GM19238 (cell line): Measurements from ENCODE around the gene PRKN.

Experiments used
- DNase-seq: peaks from one replicate; pipeline ENCODE4 v3.0.0; 2011; ENCODE audit warnings: low spot score; ENCODE audit not compliant: insufficient read length

PRKN gene

DNA sequence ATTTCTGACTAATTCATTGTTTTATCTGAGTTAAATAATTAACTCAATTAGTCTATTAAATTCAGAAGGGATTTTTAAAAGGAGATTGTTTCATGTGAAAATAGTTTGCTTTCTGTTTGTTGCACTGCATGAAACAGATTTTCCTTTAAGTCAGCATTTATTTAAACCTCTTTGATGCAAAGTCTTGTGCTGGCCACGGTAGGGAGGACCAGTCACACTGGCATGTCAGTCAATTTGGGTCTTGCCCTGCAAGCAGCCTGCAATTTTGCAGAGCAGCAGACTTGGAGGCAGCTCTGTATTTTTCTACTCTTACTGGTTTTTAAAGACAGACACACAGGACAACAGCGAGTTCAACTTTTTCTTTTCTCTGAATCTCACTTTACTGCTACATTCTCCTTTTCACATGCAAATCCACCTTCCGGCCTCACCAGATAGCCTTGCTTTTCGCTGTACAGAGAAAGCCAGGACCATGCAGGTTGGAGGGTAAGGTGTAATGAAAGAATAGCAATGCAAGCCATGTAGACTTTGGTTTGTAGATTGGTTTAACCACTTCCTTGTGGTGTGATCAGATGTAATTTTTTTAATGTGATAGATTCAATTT, 763.8 kb downstream of the PRKN start:
- DNase-seq: no peak

DNA sequence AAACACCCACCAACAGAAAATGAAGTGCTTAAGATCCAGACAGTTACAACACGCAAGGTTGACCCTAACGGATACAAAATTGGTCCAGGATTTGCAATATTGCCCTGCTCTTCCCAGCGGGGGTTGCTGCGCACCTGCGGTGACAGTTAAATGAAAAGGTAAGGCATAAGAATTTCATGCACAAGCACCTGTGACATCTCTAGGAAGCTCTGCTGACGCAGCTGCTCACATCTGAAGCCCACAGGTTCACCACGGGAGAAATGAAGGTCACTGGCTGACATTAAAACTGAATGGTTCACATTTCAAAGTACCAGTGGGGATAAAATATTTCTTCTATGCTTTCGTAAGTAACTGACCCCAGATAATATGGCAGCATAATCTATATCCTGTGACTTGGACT, 764.4 kb downstream of the PRKN start:
- no peak for DNase-seq

DNA sequence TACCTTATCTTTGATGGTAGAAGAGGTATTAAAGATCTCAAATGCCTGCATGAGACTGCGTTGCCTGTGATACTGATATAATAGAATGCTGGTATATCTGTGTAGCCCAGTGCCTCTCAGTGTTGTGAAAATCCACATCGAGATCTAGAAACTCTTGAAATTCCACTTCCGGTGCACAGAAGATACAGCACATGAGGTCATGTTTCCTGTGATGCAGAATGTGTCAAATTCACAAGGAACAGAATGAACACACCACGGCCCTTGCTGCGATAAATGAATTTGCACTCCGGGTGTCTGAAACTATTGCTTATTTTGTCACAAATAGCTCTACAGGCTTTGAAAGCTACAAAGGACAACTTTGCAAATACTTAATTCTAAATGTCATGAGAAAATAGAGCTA, 765.8 kb downstream of the PRKN start:
- DNase-seq: no peak

DNA sequence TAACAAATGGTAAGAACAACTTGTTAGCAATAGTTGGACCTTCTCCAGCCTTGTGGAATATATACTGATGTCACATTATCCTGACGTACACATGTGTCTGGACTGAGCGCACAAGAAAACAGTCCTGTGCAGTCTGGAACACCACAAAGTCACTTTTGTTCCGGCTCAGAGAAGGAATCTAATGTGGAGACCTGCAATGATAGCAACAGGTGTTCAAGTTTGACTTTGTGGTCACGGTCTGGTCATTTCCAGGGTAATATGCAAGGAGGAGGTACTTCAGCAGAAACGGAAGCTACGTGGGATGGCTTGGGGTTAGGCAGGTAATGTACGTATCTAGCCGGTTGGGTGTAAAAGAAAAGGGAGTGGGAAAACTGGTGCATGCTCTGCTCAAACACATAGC, 766.5 kb downstream of the PRKN start:
- DNase-seq: no peak

DNA sequence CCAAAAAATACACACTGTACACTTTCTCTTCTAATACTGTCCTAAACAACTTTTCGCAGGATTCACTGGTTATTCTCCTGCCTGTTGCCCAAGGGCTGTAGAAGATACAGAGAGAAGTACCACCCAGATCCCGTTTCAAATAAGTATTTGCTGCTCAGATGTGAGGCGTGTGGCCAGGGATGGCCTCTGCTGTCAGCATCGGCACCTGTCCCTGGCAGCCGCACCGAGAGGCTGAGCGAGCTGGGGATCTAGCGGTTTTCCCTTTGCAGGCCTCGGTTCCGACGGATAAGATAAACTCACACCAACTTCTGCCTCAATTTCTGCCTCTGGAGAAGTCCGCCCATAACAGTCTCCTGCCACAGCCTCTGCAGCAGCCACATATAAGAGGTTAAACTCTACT, 768.5 kb downstream of the PRKN start:
- no peak for DNase-seq

DNA sequence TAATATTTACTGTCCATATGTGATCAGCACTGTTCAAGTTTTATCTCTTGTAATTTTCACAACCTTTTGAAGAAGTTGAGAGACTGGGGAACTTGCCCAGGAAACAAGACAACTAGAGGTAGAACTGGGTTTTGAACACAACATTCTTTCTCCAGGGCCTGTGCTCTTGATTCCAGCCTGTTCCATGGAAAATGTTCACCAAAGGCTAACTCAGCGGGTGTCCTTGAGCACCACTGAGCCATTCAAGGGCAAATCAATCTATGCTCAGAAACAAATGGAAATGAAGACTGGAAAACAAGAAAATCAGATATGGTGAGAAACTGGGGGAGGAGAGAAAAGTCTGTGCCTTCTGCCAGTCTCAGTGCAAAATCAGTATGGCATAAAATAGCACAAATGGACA, 771.5 kb downstream of the PRKN start:
- no peak for DNase-seq

DNA sequence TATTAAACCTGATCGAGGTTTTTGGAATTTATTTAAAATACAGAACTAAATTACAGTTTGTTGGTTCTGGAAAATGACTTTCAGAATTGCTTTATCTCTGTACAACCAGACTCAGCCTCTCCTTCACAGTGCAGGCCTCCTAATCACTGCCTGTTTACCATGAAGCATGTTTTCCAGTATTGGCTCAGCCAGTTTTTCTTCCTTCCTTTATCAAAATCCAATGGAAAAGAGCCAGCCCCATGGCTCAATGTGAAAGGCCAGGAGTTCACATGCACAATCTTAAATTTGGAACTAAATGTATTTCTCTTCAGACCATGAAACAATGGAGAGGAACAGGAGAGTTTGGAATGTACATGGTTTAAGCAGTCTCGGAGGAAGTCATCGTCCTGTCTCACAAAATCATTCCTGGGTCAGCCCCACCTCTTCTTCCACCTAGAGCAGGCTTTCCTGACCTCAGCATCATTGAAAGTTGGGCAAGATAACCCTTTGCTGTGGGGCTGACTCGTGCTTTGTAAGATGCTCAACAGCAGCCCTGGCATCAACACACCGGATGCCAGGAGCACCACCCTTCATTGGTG, 772.8 kb downstream of the PRKN start:
- no peak for DNase-seq

DNA sequence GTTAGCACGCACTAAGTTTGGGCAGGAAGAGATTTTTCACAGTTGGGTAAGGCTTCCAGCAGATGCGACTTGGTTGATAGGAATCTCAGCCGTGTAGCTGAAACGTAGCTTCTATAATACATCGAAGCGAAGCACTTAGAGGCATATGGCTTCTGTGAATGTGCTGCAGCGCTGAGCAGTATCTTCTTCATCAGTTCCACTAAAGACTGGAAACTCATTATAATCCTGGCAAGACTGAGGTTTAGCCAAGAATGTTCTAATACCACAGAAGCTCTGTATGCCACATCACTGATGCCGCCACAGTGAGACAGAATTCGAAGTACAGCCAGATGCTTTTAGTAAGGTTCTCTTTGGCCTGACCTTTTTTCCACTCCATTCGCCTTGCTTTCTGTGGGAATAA, 773.5 kb downstream of the PRKN start:
- no peak for DNase-seq

DNA sequence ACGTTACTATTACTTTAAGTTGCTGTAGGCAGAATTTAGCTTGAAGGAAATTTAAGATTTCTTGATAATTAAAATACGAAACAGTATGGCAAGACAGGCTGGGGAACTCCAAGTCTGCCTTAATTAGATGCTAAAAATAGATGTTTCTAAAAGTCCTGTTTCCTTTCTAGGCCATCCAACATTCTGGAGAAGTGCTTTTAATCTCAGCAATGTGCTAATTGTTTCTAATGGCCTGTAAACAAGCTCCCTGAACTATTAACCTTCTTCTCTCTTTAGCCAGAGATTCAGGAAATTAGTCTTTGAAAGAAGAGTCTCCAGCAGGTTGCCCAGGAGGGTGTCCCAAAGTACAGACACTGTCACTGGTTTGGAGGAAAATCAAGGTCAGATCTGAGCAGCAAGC, 776.4 kb downstream of the PRKN start:
- DNase-seq: no peak

DNA sequence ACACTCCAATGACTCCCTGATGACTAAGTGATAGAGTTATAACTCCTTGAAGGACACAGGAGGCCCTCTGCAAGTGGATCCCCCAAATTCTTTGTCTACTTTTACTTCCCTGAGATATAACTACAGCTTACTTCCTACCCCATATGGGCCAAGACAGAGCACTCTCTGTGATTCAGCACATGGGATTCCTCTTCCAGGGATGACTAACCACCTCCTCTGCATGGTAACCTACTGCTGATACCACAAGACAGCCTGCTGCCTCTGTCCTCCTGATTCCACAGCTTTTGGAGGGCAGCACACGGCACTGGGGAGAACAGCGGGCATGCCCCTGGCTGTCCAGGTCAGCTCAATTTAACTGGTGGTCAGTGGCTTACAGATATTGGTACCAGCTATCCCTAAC, 778.0 kb downstream of the PRKN start:
- no peak for DNase-seq

DNA sequence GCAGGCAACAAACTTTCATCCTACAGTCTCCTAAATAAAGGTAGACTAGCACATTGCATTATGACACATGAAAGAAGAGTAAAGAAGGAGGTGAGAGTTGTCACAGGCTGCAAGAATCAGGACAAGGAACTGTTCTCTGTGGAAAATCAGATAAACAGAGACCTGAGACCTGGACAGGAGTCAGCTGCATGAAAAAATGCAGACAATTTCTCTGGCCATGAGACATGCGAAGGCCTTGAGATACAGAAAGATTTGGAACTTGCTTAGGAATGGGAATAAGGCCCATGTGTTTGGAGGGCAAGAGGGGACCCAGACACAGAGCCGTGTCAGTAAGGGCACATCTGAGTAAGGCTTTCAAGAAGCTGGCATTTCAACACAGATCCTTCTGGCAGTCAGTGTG, 779.1 kb downstream of the PRKN start:
- DNase-seq: no peak

DNA sequence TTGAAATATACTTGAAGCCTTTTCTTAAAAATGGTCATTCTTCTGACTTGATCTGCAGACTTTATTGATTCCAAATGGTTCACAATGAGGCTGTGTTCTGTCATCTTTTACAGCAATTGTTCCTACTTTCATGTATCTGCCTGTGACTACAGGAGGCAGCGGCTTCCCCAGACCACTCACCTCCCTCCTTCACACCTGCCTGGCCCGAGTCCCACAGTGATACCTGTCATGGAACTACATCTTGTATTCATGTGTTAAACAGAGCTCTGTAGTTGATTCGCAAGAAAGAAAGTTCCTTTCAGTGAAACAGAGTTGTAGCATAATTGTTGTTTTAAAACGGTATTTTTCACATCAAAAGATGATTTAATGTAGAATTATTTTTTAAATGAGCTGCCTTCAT, 780.2 kb downstream of the PRKN start:
- DNase-seq: no peak

DNA sequence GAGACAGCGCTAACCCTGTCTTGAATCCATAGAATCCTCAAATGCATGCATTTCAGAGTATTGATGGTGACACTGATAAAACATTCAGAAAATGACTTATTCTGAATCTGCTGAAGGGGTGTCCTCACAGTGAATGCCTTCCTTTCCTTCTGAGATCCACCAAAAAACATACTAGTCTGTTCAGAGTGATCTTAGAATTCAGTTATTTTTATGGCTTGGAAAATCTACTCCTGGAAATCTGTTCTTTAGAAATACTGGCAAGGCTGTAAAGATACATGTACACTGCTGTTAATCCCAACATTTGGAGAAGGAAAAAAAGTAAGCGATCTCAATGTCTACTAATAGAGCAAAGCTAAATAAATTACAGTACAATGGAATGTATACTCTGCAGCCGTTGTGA, 781.1 kb downstream of the PRKN start:
- DNase-seq: no peak

DNA sequence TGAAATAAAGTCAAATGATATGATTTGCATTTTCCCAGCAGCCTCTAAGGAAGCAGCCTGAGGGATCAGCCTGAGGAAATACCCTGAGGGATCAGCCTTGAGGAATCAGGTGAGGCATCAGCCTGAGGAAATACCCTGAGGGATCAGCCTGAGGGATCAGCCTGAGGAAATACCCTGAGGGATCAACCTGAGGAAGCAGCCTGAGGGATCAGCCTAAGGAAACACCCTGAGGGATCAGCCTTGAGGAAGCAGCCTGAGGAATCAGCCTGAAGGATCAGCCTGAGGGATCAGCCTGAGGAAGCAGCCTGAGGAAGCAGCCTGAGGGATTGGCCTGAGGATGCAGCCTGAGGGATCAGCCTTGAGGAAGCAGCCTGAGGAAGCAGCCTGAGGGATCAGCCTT, 784.0 kb downstream of the PRKN start:
- no peak for DNase-seq

DNA sequence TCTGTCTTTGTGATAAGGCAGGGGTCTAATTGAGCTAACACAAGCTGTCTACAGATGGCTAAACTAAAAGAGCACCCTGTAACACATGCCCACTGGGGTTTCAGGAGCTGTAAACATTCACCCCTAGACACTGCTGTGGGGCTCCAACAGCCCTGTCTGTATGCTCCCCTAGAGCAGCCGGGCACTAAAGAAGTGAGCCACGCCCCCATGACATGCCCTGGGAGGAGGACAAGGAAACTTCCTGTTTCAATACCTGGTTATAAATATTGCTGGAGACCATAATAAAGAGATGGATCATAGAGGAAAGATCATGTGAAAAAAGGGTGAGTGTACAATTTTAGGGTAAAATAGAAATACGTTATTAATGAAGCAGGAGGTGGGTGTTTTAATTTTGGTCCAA, 786.0 kb downstream of the PRKN start:
- no peak for DNase-seq

DNA sequence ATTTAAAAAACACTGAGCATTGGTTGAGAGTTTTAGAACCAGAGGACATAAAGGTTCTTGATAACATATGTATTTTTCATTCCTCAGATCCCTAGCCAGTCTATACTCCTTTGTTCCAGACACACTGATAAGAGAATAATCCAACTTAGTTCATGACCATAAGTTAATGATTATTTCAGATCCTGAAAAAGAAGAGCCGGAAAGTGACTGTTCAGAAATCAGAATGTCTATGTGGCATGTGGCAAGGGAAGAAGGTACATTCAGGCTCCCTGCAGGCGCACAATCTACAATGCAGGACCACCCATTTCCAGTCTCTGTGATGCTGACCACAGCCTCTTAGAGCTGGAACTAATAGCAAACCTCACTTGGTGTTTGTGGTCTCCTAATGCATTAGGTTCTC, 787.0 kb downstream of the PRKN start:
- DNase-seq: no peak

DNA sequence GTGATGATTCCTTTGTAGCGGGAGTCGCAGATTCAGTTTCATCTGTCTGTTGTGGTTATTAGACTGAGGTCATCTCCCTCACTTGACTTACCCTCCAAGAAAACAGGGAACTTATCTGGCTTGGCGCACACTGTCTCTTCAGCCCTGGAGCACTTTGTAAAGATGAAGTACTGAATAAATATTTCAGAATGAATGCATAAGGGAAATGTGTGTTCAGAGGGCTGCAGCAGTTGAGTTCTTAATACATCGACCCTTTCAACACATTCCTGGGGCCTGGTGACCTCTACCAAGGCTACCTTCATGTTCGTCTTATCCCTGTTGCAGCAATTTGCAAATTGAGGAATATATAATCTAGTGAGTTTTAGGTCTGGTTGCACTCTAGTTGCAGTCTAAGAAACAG, 801.2 kb downstream of the PRKN start:
- DNase-seq: no peak

DNA sequence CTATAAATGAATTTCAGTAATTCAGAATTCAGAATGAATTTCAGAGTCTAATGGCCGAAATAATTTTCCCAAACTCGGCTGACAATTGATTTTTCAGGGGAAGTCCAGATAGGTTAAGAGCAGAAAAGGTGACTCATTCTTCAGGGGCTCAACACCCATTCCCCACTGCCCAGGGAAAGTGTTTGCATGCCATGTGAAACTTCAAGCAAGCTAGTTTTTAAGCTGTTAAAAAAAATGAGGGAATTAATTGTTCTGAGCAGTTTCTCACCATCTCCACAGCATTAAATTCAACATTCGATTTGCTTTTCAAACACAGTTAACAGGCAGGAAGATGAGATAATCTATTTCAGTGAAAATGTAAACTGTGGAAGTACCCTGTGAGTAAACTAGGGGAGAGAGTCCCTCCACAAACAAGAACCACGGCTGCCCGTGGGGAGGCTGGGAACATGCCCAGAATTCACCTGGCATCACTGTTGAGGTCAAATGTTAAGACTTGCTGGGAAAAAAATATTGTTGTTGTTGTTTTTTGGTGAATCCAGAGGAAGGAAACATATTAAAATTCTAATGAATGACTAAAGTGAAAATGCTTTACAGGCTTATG, 803.0 kb downstream of the PRKN start:
- DNase-seq: no peak

DNA sequence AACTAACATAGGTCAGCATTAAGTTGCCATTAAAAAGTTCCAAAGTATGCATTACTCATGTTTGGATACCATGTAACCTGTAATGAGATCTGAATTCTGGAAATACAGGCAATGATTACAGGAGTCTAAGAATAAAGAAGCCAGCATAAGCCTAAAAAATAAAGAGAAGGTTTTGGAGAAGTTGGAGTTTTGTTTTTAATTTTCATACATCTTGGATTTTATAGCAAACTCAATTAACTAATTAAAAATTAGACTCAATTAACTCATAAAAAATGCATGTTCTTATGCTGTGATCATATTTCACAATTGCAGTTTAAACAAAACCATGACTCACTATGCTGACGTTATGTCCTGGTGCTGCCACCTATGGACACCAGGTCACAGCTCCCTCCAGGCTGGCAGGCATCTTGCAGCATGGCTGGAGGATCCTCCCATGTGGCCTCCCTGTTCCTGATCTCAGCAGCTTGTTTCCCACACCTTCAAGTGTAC, 804.9 kb downstream of the PRKN start:
- no peak for DNase-seq

DNA sequence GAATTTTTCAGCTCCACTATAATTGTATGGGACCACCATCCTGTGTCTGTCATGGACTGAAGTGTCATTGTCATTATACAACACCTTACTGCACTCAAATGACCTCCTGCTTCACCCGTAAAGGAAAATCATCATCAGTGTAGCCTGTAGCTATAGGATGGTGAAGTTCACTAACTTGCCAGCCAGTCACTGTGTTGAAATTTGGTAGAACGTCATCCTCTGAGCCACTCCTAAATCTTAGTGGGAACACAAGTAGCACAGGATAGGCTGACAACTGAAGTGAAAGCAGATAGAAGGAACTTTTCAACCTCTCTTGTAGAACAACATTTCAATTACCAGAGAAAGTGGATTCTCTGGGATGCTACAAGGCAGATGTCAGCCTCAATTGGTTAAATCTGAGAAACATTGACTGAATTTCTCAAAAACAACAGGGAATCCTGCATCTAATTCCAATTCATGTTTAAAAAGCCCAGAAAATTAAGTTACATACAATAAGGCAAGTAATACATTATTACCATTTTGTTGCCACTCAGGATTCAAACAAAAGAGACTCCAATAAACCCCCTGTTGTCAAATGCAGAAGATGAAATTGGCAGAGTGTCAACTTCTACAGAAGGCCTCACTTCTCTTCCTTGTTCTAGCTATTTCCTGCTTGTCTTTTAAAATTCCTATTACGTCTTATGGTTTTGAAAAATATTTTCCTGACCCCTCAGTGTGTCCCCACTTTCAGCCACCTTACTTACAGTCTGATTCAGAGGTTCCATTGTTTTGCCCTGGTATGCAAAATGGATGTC, 805.8 kb downstream of the PRKN start:
- no peak for DNase-seq

DNA sequence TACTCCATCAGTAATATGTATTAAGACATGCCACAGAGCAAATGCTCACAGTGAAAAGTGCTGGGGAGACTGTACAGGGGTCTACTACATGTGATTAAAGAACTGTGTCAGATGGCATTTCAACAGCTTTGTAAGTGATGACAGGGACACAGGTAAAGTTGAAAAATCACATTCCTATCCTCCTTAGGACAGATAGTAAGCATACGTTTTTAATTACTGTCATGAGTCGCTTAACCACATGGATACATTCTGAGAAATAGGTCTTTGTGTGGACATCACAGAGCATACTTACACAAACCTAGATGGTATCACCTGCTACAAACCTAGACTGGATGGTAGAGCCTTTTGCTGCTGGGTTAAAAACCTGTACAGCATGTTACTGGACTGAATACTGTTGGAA, 807.9 kb downstream of the PRKN start:
- DNase-seq: no peak

DNA sequence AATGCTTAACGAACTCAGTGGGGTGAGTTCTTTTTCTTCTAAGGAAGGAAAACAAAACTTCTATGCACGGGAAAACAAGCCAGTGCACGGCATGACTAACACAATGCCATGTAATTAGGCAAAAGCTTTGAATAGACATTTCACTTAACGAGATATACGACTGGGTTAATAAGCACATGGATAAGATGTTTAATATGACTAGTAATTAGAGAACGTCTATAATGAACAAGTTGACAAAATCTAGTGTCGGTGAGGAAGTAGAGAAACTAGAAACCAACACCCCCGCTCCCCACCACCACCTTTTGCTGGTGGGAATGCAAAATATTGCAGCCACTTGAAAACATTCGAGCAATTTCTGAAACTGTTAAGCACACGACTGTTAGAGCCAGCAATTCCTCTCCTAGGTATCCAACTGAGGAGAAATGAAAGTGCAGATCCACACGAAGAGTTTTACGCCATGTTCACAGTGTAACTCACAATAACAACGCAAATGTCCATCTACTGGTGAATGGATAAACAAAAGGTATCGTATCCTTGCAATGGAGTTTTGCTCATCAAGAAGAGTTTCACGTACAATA, 808.8 kb downstream of the PRKN start:
- no peak for DNase-seq
